GM19099 (cell line): ENCODE results near the gene PCBP3.

Experiments
- POLR2A ChIP-seq: IDR thresholded peaks from 3 replicates; pipeline ENCODE4 v1.6.1; 2011; ENCODE audit warnings: low read depth; ENCODE audit not compliant: insufficient read length; ENCODE audit errors: extremely low read depth

The PCBP3 gene

GRCh38 chr21:45985471-45986315 lies 342.2 kb downstream of the PCBP3 start:
- TF ChIP-seq POLR2A: no peak

GRCh38 chr21:45986316-45987051 lies 343.0 kb downstream of the PCBP3 start:
- no peak for TF ChIP-seq POLR2A

DNA sequence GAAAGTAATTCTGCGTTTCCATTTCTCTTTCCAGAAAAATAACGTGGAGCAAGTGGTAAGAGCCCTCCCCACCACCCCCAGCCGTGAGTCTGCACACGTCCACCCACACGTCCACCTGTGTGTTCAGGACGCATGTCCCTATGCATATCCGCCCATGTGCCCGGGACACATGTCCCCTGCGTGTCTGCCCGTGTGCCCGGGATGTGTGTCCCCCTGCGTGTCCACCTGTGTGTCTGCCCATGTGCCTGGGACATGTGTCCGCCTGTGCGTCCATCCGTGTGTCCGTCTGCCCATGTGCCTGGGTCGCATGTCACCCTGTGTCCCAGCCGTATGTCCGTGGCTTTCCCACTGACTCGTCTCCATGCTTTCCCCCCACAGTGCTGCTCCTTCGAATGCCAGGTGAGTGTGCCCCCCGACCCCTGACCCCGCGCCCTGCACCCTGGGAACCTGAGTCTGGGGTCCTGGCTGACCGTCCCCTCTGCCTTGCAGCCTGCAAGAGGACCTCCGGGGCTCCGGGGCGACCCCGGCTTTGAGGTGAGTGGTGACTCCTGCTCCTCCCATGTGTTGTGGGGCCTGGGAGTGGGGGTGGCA lies 343.7 kb downstream of the PCBP3 start:
- no peak for TF ChIP-seq POLR2A

DNA sequence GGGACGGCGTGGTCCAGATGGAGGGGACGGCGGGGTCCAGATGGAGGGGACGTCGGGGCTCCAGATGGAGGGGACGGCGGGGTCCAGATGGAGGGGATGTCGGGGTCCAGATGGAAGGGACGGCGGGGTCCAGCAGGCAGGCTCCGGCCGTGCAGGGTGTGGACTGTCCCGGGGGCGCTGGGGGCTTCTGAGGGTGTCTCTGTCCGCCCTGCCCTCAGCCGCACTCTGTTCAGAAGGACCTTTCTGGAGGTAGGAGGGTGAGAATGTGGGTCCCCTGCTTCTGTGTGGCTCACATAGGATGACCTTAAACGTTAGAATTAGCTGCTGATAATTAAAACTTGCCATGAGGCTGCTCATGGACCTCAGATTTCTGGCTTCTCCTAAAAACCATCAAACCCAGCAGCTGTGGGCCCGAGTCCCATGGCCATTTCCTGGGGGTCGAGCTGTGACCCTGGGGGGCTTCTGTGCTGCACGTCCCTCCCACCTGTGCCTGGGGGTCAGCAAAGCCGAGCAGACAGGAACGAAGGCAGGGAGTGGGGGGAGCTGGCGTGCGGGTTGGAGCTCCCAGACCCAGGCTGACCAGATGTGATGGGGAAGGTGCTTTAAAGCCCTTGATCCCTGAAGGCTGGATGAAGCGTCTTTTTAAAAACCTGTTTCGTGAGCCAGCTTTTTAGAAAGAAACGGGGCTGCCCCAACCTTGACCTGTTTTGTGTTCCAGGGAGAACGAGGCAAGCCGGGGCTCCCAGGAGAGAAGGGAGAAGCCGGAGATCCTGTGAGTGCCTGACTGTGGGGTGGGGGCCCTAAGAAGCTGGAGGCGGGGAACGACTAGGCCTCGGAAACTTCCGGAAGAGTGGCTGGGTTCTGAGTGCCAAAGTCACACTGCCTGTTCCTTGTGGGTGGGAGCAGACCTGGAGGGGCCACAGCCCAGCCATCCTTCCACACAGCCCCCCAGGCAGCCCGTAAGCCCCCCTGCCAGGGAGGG lies 345.1 kb downstream of the PCBP3 start:
- TF ChIP-seq POLR2A: no peak

DNA sequence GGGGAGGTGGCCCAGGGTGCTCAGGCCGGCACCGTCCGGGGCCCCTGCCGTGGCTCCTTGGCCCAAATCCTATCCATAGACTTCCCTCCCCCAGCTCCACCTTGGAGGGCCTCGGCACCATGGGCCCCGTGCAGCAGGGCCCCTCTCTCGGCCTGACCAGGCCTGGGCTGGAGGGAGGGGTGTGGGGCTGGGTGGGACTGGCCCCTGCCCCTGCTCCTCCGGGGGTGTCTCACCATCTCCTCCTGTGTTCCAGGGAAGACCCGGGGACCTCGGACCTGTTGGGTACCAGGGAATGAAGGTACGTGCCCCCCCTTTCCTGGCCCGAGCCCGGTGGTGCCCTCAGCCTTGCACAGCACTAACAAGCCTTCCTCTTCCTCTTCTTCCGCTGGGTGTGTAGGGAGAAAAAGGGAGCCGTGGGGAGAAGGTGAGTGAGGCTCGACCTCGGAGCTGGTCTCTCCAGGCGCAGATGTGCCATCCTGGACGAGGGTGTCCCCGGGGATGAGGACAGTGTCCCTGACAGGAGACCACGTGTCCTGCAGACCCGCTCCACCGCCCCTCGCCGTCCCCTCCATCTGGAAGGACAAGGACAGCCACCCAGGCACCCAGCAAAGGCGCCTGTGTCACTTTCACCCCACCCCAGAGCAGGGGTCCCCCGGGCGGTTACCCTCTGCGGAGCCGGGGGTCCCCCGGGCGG lies 346.0 kb downstream of the PCBP3 start:
- no peak for TF ChIP-seq POLR2A

GRCh38 chr21:45990049-45990711 lies 346.7 kb downstream of the PCBP3 start:
- TF ChIP-seq POLR2A: no peak

GRCh38 chr21:45990741-45991605 lies 347.4 kb downstream of the PCBP3 start:
- no peak for TF ChIP-seq POLR2A

GRCh38 chr21:45991606-45992300 lies 348.2 kb downstream of the PCBP3 start:
- no peak for TF ChIP-seq POLR2A
